ENCODE results near the gene ZNF726.

DNA sequence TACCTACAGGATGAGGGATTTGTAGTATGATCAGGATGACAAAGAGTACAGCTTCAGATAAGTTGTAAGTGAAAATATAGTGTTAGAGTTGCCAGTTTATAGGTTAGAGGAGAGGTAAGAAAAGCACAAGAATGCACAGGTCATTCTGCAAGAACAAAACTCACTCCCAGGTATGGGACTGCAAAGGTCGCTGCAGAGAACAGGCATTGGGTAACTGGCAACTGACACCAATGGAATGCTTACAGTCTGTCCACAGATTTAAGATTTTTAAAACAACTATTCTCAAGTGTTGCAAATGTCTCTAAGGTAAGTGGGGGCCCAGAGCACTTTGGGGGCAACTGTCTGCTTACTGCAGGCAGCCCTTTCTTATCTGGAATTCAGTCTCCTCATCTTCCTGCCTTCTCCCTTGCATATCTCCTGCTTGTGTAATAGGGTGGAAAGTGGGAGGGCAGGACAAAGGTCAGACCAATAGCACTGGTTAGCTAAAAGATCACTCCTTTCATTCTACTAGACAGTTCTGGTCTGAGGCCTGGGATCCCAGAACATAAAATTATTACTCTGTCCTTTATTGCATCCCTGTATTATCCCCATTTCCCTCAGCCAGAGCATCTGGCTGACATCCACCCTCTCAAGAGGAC lies 42.3 kb upstream of the ZNF726 start:
- TF ChIP-seq, protein P1, sequence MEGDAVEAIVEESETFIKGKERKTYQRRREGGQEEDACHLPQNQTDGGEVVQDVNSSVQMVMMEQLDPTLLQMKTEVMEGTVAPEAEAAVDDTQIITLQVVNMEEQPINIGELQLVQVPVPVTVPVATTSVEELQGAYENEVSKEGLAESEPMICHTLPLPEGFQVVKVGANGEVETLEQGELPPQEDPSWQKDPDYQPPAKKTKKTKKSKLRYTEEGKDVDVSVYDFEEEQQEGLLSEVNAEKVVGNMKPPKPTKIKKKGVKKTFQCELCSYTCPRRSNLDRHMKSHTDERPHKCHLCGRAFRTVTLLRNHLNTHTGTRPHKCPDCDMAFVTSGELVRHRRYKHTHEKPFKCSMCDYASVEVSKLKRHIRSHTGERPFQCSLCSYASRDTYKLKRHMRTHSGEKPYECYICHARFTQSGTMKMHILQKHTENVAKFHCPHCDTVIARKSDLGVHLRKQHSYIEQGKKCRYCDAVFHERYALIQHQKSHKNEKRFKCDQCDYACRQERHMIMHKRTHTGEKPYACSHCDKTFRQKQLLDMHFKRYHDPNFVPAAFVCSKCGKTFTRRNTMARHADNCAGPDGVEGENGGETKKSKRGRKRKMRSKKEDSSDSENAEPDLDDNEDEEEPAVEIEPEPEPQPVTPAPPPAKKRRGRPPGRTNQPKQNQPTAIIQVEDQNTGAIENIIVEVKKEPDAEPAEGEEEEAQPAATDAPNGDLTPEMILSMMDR (IDR thresholded peaks at IDR 0.05): no peak
- no peak for TF ChIP-seq POLR2A (IDR thresholded peaks at IDR 0.05)
- no peak for TF ChIP-seq EP300 (IDR thresholded peaks at IDR 0.05)

Data from ovary (tissue), 3 donors.